GM04503 (cell line): Measurements from ENCODE around the gene TST.

ENCODE experiments used
- DNase-seq: peaks from one replicate; pipeline ENCODE4 v3.0.0-alpha.2; 2012; ENCODE audit warnings: low read depth

TST gene

DNA sequence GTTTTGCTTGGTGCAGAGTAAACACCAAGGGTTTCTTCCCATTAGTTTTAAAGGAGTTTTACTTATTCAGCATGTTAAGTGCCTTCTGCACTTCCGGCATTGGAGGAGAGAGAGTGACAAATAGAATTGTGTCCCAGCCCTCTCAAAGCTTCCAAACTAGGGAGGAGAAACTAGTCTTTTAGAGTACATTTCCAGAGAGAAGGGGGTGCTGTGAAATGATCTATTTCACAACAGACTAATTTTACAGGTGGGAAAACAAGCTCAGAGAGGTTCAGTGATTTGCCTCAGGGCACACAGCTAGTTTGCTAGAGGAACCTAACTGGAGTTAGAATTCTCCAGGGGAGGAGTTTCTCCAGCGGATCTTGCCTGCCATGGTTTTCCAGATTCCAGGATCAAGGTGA is 12.9 kb upstream of the TST start:
- DNase-seq, result no peak

DNA sequence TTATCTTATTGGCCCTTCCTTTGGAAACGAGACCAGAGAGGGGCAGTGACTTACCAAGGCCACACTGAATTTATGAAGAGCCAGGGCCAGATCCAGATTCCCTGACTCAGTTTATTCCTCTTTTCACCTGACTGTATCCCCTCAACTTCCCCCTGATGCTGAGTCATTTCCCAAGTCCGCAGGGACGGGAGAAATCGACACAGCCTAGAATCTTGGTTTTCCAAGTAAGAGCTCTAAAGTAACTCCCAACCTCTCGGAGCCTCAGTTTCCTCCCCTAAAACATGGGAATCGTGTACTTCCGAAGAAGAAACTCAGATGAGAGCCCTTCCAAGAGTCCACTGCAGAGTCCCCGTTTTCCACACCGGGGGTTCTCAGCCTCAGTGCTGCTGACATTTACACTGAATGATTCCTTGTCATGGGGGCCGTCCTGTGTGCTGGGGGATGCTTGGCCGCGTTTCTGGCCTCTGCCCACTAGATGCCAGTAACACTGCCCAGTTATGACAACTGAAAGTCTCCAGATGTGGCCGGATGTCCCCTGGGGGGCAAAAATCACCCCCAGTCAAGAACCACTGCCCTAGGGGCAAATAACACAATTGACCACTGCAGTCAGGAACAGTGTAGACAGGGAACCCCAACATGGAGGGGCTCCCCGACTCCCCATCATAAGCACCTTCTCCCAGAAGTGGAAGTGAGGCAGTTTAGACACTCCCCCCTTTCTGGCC is 11.5 kb upstream of the TST start:
- no peak for DNase-seq

DNA sequence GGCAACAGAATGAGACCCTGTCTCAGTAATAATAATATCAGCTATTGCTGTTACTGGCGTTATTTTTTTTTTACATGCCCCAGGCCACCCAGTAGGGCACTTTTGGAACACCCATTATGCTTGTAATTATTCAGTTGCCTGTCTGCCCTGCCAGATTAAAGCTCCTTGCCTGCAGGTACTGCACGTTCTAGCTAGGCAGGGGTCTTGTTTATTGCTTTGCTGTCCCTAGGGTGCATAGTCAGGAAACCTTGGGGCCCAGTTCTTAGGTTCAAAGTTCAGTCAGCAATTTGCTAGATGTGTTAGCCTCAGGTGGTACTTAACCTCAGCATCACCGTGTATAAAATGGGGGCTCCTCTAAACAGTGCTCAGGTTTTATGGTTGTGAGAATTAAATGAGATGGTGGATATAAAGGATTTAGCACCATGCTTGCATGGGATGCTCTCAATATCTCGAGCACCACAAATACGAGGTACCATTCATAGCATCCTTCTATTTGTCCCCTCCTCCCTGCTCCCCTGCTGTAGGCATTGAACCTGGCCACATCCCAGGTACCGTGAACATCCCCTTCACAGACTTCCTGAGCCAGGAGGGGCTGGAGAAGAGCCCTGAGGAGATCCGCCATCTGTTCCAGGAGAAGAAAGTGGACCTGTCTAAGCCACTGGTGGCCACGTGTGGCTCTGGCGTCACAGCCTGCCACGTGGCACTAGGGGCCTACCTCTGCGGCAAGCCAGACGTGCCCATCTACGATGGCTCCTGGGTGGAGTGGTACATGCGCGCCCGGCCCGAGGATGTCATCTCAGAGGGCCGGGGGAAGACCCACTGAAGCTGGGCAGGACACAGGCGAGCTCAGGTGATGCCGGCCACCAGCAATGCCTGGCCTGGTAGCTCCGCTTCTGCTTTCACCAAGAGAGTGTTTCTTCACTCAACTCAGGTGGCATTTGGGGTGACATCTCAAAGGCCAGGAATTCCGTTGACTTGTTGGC is 9.7 kb upstream of the TST start:
- no peak for DNase-seq

DNA sequence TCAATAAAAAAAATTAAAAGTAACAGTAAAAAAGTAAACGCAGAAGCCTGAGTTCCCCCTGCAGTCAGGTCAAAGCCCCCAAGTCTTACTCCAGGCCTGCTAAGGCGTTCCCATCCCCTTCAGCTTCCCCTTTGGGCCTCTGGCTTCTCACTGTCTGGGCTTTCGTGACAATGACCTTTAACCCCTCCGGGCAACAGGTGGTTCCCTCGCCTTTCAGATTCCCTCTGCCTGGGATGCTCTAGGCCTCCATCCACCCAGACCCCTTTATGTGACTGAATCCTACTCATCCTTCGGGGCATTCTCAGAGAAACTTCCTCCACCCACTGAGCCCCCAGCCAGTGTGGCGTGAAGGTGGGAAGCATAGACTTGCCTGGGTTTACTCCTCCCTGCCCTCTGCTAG is 8.3 kb upstream of the TST start:
- DNase-seq, result no peak

DNA sequence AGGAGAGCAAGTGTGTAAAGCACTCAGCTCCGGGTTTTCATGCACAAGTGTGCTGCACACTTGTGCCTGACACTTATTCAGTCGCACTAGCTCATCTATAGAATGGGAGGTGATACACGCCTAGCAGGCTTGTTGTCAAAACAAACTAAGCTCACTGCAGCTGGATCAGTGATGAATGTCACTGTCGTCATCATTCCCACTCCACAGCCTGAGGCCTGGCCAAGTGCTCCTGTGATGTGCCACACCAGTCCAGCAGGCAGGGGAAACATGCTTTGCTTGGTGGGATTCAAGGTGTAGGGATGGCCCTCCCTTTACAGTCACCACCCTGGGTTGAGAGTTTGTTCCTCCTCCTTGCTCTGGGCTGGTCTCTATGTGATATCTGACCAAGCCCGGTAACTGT is 7.1 kb upstream of the TST start:
- DNase-seq, result no peak

DNA sequence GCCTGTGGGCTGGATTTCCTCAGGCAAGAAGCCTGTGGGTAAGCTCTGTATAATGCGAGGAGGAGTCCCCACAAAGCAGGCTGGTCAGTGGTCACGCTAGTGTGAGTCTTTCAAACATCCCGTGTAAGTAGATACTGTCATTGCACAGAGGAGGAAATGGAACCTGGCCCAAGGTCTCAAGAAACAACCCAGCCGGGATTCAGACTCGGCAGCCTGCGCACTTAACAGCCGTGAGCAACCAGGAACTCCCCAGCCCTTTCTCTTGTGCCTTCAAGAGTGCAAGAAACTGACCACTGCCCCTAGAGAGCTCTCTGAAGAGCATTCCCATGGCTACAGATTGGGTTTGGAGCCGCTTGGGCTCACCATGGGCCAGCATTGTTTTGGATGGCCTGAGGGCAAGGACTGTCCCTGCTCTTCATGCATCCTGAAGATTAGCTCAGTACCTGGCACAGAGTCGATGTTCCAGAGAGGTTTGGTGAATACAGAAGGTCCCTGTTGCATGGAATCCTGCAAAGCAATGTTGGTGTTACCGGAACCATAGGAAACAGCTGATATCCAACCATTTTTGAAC is 6.3 kb upstream of the TST start:
- DNase-seq, result no peak

DNA sequence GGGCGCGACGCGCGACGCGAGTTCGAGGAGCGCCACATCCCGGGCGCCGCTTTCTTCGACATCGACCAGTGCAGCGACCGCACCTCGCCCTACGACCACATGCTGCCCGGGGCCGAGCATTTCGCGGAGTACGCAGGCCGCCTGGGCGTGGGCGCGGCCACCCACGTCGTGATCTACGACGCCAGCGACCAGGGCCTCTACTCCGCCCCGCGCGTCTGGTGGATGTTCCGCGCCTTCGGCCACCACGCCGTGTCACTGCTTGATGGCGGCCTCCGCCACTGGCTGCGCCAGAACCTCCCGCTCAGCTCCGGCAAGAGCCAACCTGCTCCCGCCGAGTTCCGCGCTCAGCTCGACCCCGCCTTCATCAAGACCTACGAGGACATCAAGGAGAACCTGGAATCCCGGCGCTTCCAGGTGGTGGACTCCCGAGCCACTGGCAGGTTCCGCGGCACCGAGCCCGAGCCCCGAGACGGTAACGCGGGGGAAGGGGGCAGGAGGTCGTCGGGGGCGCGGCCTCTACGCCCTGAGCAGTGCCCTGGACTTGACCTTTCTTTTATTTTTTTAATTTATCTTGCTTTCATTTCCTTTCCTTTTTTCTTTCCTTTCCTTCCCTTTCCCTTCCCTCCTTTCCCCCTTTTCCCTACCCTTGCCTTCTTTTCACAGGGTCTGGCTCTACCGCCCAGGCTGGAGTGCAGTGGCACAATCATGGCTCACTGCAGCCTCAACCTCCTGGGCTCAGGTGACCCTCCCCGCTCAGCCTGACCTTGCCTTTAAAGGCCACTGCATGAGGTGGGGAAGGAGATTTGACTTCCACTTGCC is 5.3 kb upstream of the TST start:
- DNase-seq, result no peak

DNA sequence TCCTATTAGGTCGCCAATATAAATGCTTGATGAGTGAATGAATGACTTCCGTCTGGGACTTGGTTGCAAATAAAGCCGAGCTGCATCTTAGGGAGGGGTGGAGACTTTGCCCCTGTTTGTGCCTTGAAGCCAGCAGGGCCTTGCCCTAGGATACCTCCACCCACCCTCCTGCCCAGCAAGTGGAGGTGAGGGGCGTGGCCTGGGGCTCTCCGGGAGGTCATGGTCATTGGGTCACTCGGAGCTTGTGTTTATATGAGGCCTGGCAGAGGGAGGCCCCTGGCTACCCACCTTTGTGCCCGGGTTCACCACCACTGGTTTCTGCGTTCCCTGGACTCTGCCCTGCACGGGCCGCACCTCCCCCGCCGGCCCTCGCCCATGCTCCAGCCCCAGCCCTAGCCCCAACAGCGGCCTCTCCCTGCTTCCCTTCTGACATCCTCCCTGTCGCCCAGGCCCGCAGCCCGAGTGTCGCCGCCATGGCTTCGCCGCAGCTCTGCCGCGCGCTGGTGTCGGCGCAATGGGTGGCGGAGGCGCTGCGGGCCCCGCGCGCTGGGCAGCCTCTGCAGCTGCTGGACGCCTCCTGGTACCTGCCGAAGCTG is 4.6 kb upstream of the TST start:
- no peak for DNase-seq

DNA sequence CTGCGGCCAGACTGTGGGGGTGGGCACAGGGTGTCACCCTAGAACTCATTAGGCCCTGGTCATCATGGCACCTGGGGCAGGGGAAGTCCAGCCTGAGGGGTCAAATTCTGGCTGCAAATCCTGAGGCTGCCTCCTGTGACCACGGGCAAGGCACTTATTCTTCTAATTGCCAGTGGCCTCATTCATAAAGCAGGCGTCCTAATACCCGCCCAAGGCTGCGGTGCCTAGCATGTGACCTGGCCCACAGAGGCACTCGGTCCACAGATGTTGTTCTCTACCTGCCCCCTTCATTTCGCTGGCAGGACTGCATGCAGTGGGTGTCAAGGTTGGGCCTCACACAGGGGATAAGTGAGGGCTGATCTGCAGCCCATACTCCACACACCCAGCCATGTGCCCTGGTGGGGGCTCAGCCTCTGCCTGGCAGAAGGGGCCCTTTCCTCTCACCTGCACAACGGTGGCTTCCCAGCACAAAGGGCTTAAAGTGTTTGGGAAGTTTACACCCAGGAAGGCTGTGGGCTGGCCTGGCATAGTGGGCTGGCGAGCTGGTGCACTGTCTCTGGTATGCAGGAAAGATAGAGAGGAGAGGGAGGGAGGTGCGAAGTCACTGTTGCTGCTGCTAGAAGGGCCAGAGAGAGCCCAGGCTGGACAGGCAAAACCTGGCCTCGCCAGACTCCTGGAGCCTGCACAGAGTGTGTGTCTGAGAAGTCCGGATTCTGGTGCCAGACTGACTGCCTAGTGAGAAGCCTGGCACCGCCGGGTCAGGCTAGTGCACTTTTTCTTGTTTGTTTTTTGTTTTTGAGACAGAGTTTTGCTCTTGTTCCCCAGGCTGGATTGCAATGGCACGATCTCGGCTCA is 3.5 kb upstream of the TST start:
- no peak for DNase-seq

DNA sequence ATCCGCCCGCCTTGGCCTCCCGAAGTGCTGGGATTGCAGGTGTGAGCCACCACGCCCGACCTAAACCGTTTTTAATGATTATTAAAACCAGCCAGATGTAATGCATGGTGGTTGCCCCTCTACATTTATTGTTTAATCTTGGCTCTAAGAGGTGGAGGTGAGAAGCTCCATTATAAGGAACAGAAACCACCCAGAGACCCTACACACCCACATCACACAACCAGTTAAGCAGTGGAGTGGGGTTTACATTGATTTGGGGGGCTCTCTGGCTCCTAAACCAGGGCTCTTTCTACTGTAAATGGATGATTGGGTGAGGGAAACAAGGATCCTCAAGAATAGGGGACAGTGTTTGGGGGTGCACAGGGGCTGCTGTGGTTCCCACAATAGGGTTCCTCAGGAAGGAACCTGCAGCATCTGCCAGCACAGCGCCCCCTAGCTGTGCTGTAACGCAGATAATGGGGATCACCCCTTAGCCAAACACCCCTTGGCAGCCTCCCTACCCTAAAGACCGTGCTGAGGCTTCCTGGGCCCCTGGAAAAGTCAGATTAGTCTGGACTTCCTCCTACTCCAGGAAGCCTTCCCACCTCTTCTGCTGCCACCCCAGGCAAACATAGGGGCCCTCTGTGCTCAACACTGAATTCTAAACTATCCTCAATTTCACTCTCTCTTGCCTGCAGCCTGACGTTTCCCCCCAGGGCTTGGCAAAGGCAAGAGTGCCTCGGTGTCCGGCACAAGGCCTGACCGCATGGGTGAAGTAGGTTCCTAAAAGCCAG is 2.6 kb upstream of the TST start:
- no peak for DNase-seq

DNA sequence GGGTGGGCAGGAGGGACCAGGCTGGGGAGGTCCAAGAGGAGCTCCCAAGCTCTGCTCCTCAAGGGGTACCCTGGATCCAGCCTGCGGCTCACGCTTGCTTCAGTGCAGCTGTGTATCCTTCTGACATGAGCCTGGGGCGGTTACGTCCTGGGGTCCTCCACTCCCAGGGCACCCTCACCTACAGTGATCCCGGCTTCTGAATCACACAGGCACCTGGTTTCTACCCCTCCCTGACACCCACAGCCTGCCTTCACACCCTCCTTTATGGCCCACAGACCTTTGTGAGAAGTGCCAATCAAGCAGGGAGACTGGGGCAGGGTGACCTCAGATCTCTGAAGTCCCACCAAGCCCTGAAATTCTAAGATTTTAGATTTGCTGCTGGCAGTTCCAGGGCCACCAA is 1.8 kb upstream of the TST start:
- DNase-seq, result no peak

DNA sequence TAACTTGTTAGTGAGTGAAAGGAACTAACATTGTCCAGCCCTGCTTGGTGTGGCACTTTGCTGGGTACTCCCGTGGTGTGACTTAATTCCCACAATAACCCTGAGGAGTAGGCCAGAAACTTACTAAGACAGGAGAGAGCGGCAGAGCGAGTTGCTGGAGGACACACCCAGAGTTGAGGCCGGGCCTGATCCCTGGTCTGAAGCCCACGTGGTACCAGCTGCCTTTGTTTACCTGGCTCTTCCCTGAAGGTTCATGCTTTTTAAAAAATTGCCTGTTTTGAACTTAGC is 889 bp upstream of the TST start:
- no peak for DNase-seq

DNA sequence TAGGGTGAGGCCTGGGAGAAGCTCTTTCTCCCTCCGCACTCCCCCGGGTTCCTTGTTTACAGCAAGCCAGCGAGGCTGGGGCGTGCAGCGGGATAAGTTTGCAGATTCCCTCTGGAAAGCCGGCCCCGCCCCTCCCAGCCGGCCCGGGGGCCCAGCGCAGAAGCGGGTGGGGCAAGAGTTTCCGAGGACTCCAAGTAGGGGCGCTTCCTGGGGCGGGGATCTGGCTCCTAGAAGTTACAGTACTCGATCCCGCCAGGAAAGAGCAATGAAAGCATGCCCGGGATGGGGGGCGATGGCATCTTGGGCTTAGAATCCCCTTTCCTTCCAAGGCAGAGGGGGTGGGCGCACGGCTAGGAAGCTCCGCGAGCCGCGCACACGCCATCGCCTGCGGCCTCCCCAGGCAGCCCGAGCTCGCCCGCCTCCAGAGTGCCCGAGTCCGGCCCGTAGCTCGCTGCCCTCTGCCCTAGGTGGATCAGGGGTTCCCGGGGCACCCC is 385 bp downstream of the TST start:
- no peak for DNase-seq

DNA sequence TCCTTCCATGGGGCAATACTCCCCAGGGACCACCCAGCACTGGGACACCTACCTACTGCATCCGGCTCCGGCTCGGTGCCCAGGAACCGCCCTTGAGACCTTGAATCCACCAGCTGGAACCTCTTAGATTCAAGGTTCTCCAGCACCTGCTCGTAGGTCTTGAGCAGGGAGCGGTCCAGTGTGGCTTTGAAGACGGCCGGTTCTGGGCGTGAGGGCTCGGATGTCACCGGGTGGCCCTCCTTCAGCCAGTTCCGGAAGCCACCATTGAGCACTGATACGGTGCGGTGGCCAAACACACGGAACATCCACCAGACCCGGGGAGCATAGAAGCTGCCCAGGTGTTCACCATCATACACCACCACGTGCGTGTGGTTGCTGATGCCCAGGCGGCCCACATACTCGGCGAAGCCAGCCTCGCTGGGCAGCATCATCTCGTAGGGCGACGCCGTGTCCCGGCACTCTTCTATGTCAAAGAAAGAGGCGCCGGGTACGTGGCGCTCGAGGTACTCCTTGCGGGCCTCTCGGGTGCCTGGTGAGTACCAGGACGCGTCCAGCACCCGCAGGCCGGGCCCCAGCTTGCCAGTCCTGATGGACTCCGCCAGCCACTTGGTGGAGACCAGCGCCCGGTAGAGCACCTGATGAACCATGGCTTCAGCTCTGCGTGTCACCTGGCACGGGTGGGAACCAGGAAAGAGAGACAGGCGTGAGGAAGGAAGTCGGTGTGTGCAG is 997 bp downstream of the TST start:
- DNase-seq, result no peak

DNA sequence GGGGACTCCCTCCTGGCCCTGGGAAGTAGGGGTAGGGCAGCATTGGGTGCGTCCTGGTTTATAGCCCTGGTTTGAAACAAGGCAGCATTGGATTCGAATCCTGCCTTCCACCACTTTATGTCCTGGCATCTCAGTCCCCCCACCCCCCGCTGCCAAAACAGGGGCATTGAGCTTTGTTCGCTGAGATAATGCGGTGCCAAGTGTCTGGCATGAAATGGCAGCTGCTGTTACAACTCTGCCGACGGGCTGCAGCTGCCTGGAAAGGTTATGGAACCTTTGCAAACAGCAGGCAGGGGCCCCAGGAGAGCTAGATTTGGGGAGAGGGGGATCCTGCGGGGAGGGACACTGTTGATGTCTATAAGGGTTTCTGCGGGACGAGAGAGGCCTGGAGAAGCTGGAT is 1.9 kb downstream of the TST start:
- no peak for DNase-seq

DNA sequence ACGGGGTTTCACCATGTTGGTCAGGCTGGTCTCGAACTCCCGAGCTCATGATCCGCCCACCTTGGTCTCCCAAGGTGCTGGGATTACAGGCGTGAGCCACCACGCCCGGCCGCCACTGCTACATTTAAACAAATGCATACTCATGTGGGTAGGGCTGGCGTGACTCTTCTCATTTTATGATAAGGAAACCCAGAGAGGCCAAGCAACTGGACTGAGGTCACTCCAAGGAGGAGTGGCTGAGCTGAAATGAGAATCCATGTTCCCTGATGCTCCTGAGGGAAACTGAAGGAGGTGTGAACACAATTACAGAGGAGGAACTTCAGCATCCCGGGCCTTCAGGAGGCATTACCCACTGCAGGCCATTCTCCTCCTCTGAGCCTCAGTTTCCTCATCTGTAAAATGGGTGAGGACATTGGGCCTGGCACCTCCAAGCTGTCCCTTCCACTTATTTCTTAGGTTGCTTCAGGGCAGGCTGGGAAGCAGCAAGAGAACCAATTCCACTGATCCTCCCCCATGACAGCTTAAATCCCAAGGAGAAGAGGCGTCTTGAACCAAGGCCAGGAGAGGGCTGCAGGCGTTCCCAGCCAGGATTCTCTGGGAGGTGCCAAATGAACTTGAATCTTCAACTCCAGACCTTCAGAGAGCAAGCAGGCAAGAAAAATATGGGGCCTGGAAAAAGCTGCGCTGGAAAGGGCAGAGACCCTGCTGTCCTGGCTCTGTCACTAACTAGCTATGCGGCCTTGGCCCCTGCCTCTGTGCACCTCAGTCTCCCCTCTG is 2.9 kb downstream of the TST start:
- no peak for DNase-seq

DNA sequence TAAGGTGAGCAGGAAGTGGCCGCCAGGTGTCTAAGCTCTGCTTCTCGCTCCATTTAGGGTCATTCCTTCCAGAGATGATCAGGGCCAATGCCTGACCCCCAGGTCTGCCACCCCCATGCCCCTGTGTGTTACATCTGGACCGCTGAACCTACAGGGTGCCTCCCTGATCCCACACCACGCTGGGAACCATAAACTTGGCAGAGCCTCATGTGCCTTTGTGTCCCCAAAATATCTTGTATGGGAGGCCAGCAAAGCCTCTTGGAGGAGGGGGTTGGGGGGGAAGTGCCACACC is 3.7 kb downstream of the TST start:
- DNase-seq, result no peak

DNA sequence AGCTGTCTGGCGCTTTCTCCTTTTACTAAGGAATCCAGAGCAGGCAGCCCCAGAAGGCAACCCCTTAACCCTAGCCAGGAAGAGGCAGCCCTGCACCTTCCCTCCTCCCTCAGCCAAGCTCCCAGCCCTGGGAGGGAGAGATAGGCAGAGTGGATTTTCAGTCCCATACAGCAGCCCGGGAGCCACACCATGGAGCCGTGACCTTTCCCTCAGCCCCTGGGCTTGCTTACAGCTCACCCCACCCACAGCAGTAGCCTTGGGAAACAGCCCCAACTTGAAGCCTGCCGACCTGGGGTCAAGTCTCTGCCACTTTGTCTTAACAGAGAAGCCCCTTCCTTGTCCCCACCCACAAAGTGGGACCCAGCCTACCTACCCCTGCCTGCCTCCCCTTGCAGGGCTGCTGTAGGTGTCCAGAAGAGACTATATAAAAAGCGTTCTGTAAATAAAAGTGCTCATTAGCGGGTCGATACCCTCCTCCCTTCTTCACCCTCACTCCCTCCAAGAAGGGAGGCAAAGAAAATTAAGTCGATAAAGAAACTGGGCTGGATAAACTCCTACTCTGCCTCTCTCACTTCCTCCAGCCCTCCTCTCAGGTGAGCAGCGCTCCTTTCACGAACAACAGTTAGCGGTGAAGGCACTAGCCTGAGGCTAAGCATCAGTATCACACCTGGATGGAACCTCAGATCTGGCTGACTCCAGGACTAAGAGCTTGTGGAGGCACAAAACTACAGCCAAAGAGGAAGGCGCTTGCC is 4.2 kb downstream of the TST start:
- no peak for DNase-seq
